HepG2 (cell line): Measurements from ENCODE around the gene PTMA. TPM values are rescaled to one million over a fixed set of nuclear protein-coding genes. Genes with fewer than 3 reads are reported as not detected.
A peak's percentile ranks its signal among the peaks of the same experiment; 100 is the strongest.

ENCODE experiments used
- BRD4 ChIP-seq: sonication (generic); formaldehyde crosslinking; IDR thresholded peaks from 2 replicates; pipeline ENCODE4 v1.4.0; 2020; ENCODE audit warnings: missing genetic modification reagents
- CEBPZ ChIP-seq: IDR thresholded peaks from 2 replicates; pipeline ENCODE4 v1.6.1; 2012; ENCODE audit warnings: low read length, improper control_type of control experiment
- EZH2 ChIP-seq: conservative IDR thresholded peaks from 2 replicates; pipeline ENCODE4 v1.6.1; 2012; ENCODE audit warnings: mild to moderate bottlenecking, low read depth, low read length, moderate library complexity
- FOXC1 ChIP-seq: sonication (generic); formaldehyde crosslinking; IDR thresholded peaks from 2 replicates; pipeline ENCODE4 v1.8.0; 2022; ENCODE audit warnings: mild to moderate bottlenecking, missing genetic modification reagents, borderline replicate concordance
- FOXM1 ChIP-seq: sonication (generic); formaldehyde crosslinking; IDR thresholded peaks from 2 replicates; pipeline ENCODE4 v1.5.0; 2020; ENCODE audit warnings: missing genetic modification reagents
- GABPA ChIP-seq, 2 experiments: IDR thresholded peaks; 2 replicates each; pipeline ENCODE4 v1.6.1; 2011 to 2016; ENCODE audit warnings: low read depth in 2 of 2, low read length in 1 of 2, missing biosample characterization in 1 of 2, missing genetic modification characterization in 1 of 2
- HDAC1 ChIP-seq: sonication (generic); formaldehyde crosslinking; IDR thresholded peaks from 2 replicates; pipeline ENCODE4 v1.5.1; 2020; ENCODE audit warnings: mild to moderate bottlenecking, missing genetic modification reagents
- HDAC2 ChIP-seq: sonication (generic); formaldehyde crosslinking; IDR thresholded peaks from 2 replicates; pipeline ENCODE4 v1.4.0; 2020; ENCODE audit warnings: missing genetic modification reagents
- JDP2 ChIP-seq: sonication (generic); formaldehyde crosslinking; IDR thresholded peaks from 2 replicates; pipeline ENCODE4 v1.8.1; 2022; ENCODE audit warnings: missing genetic modification reagents, borderline replicate concordance
- MBD4 ChIP-seq: IDR thresholded peaks from 2 replicates; pipeline ENCODE4 v1.6.1; 2012; ENCODE audit warnings: low read length, inconsistent platforms, borderline replicate concordance
- PCBP2 ChIP-seq: fragments of 200-400 bp; formaldehyde crosslinking; optimal IDR thresholded peaks from 2 replicates; pipeline ENCODE3; 2018; ENCODE audit warnings: low read length, low read depth; ENCODE audit not compliant: poor library complexity, severe bottlenecking
- RARA ChIP-seq: IDR thresholded peaks from 2 replicates; pipeline ENCODE4 v1.6.1; 2016; ENCODE audit warnings: missing genetic modification reagents, missing compliant biosample characterization
- STAG1 ChIP-seq: sonication (generic); formaldehyde crosslinking; IDR thresholded peaks from 2 replicates; pipeline ENCODE4 v1.4.0; 2020; ENCODE audit warnings: missing genetic modification reagents
- U2AF2 ChIP-seq: fragments of 200-400 bp; formaldehyde crosslinking; IDR thresholded peaks from 2 replicates; pipeline ENCODE4 v1.6.1; 2017; ENCODE audit warnings: low read depth, mild to moderate bottlenecking, low read length
- ZFY ChIP-seq: sonication (generic); formaldehyde crosslinking; IDR thresholded peaks from 2 replicates; pipeline ENCODE4 v1.4.0; 2020; ENCODE audit warnings: missing genetic modification reagents
- ZNF180 ChIP-seq: sonication (generic); formaldehyde crosslinking; IDR thresholded peaks from 2 replicates; pipeline ENCODE4 v1.4.0; 2020; ENCODE audit warnings: low read depth, missing genetic modification reagents, borderline replicate concordance
- ZNF207 ChIP-seq: fragments of 450-650 bp; IDR thresholded peaks from 2 replicates; pipeline ENCODE4 v1.6.1; 2016; ENCODE audit warnings: antibody characterized with exemption, borderline replicate concordance
- polyA plus RNA-seq, 8 experiments: library from polyadenylated mRNA; depleted of rRNA in 3 of 8; stranded (reverse) in 7 of 8; unstranded in 1 of 8; fragments of >200 nt; fragmentation: Illumina TruSeq in 4 of 8; extraction: Trizol in 4 of 8; gene quantifications; 2 replicates each; pipeline versions ENCODE4 v1.2.1 to v1.2.3, GENCODE V29; 2011 to 2016; ENCODE audit warnings: low read depth in 4 of 8, missing spikeins in 1 of 8, mixed read lengths in 1 of 8; ENCODE audit not compliant: insufficient read depth in 1 of 8
- total RNA-seq, 5 experiments: library from RNA; depleted of rRNA; stranded (reverse); fragments of >200 nt; fragmentation: Illumina TruSeq; extraction: Trizol; gene quantifications; 2 replicates each; pipeline ENCODE4 v1.2.3, GENCODE V29; 2016; ENCODE audit warnings: low read depth in 1 of 5
- TF ChIP-seq, protein P1 (sequence below): sonication (generic); formaldehyde crosslinking; conservative IDR thresholded peaks from 2 replicates; pipeline ENCODE4 v1.8.0; 2022; ENCODE audit warnings: missing genetic modification reagents
- TF ChIP-seq, protein P2 (sequence below): sonication (generic); formaldehyde crosslinking; IDR thresholded peaks from 2 replicates; pipeline ENCODE4 v1.4.0; 2020; ENCODE audit warnings: missing genetic modification reagents

The PTMA gene
- total and polyA plus RNA-seq, 2 of the 13 experiments (the other 11 are each of a cell fraction or from before 2014, with no cell fraction given), result 190 to 1,086 TPM

GRCh38 chr2:231701456-231702373 is 6.6 kb upstream of the PTMA start (continued):
- TF ChIP-seq, protein P1, sequence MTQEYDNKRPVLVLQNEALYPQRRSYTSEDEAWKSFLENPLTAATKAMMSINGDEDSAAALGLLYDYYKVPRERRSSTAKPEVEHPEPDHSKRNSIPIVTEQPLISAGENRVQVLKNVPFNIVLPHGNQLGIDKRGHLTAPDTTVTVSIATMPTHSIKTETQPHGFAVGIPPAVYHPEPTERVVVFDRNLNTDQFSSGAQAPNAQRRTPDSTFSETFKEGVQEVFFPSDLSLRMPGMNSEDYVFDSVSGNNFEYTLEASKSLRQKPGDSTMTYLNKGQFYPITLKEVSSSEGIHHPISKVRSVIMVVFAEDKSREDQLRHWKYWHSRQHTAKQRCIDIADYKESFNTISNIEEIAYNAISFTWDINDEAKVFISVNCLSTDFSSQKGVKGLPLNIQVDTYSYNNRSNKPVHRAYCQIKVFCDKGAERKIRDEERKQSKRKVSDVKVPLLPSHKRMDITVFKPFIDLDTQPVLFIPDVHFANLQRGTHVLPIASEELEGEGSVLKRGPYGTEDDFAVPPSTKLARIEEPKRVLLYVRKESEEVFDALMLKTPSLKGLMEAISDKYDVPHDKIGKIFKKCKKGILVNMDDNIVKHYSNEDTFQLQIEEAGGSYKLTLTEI (CRISPR knock-in tag), result no peak
- TF ChIP-seq HDAC1 (peak; percentile 66; the same call in 1 of the 2 replicates), U2AF2 (no peak), CEBPZ (no peak), FOXC1 (CRISPR knock-in tag) (no peak), HDAC2 (CRISPR knock-in tag) (peak; percentile 68; the same call in 1 of the 2 replicates), RARA (CRISPR knock-in tag) (no peak), FOXM1 (CRISPR knock-in tag) (no peak), PCBP2 (no peak), EZH2 (no peak), ZNF180 (CRISPR knock-in tag) (no peak), GABPA (IDR thresholded peaks at IDR 0.05; ENCODE audit: low read depth, low read length) (no peak), GABPA (CRISPR knock-in tag; IDR thresholded peaks at IDR 0.05; ENCODE audit: low read depth) (peak; percentile 93), MBD4 (no peak), JDP2 (CRISPR knock-in tag) (no peak), ZFY (CRISPR knock-in tag) (peak; percentile 70), BRD4 (CRISPR knock-in tag) (0 out of 2 replicates have a peak, but pooled peaks have one; percentile 24), ZNF207 (no peak), STAG1 (CRISPR knock-in tag) (no peak)
- TF ChIP-seq, protein P2, sequence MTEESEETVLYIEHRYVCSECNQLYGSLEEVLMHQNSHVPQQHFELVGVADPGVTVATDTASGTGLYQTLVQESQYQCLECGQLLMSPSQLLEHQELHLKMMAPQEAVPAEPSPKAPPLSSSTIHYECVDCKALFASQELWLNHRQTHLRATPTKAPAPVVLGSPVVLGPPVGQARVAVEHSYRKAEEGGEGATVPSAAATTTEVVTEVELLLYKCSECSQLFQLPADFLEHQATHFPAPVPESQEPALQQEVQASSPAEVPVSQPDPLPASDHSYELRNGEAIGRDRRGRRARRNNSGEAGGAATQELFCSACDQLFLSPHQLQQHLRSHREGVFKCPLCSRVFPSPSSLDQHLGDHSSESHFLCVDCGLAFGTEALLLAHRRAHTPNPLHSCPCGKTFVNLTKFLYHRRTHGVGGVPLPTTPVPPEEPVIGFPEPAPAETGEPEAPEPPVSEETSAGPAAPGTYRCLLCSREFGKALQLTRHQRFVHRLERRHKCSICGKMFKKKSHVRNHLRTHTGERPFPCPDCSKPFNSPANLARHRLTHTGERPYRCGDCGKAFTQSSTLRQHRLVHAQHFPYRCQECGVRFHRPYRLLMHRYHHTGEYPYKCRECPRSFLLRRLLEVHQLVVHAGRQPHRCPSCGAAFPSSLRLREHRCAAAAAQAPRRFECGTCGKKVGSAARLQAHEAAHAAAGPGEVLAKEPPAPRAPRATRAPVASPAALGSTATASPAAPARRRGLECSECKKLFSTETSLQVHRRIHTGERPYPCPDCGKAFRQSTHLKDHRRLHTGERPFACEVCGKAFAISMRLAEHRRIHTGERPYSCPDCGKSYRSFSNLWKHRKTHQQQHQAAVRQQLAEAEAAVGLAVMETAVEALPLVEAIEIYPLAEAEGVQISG (CRISPR knock-in tag), result peak; percentile 44; the same call in 1 of the 2 replicates
